Common myeloid progenitor, CD34-positive (primary cell): ENCODE data around the gene WDTC1.

ENCODE experiments used
- CTCF ChIA-PET: fragments of 350-600 bp; sonication (Branson Sonifier 250); formaldehyde crosslinking; loops from one replicate; lab custom pipeline; 2021; ENCODE audit warnings: antibody characterized with exemption; lab: Charles Lee
- POLR2A ChIA-PET: fragments of 350-600 bp; sonication (Branson Sonifier 250); formaldehyde crosslinking; loops from one replicate; lab custom pipeline; 2021; ENCODE audit warnings: antibody characterized with exemption; lab: Charles Lee
- DNase-seq, 3 donors: peaks; one replicate each; pipeline versions ENCODE4 v3.0.0 to v3.0.0-alpha.2; 2013
- H3K27ac ChIP-seq, 2 experiments: 1 replicate in 1 of 2; 2 replicates in 1 of 2; pipeline ENCODE4 v1.7.0; 2013; ENCODE audit warnings: inconsistent platforms in 2 of 2, low read length in 2 of 2, mild to moderate bottlenecking in 2 of 2, low read depth in 1 of 2, moderate library complexity in 1 of 2; ENCODE audit not compliant: severe bottlenecking in 2 of 2, insufficient read depth in 1 of 2, poor library complexity in 1 of 2
- H3K27me3 ChIP-seq, 5 experiments: replicated peaks in 2 of 5; 1 replicate in 3 of 5; 2 replicates in 2 of 5; pipeline versions ENCODE4 v1.6.1 to v1.7.0; 2013; ENCODE audit warnings: low read length in 4 of 5, mild to moderate bottlenecking in 2 of 5, moderate library complexity in 2 of 5, inconsistent platforms in 1 of 5; ENCODE audit not compliant: insufficient read depth in 5 of 5, control insufficient read depth in 4 of 5
- H3K36me3 ChIP-seq, 4 experiments: 1 replicate in 2 of 4; 2 replicates in 2 of 4; pipeline versions ENCODE4 v1.6.1 to v1.7.0; 2013; ENCODE audit warnings: low read length in 3 of 4, control low read depth in 1 of 4, mild to moderate bottlenecking in 1 of 4; ENCODE audit not compliant: control insufficient read depth in 4 of 4, insufficient read depth in 4 of 4
- H3K4me1 ChIP-seq, 4 experiments: 1 replicate in 3 of 4; 2 replicates in 1 of 4; pipeline versions ENCODE4 v1.6.1 to v1.7.1; 2013; ENCODE audit warnings: low read length in 3 of 4, mild to moderate bottlenecking in 3 of 4, control low read depth in 1 of 4, inconsistent platforms in 1 of 4, moderate library complexity in 1 of 4; ENCODE audit not compliant: control insufficient read depth in 4 of 4, insufficient read depth in 4 of 4; ENCODE audit errors: control extremely low read depth in 1 of 4
- H3K4me3 ChIP-seq, 7 experiments: 1 replicate in 4 of 7; 2 replicates in 3 of 7; pipeline versions ENCODE4 v1.5.1 to v1.7.0; 2013; ENCODE audit warnings: mild to moderate bottlenecking in 7 of 7, low read length in 6 of 7, moderate library complexity in 6 of 7, inconsistent platforms in 2 of 7, low read depth in 2 of 7, control low read depth in 1 of 7; ENCODE audit not compliant: insufficient read depth in 4 of 7, control insufficient read depth in 1 of 7; ENCODE audit errors: extremely low read depth in 1 of 7
- H3K9me3 ChIP-seq, 5 experiments: 1 replicate in 4 of 5; 2 replicates in 1 of 5; pipeline versions ENCODE4 v1.6.1 to v1.7.1; 2013; ENCODE audit warnings: low read length in 4 of 5, mild to moderate bottlenecking in 2 of 5, inconsistent platforms in 1 of 5, low read depth in 1 of 5, moderate library complexity in 1 of 5; ENCODE audit not compliant: control insufficient read depth in 4 of 5, insufficient read depth in 2 of 5; ENCODE audit errors: control extremely low read depth in 1 of 5
- WGBS: methylation state at CpG from one replicate; pipeline ENCODE4 v1.1.5; 2013; ENCODE audit not compliant: insufficient coverage; 5-methylcytosine and 5-hydroxymethylcytosine counted together

WDTC1 gene

DNA sequence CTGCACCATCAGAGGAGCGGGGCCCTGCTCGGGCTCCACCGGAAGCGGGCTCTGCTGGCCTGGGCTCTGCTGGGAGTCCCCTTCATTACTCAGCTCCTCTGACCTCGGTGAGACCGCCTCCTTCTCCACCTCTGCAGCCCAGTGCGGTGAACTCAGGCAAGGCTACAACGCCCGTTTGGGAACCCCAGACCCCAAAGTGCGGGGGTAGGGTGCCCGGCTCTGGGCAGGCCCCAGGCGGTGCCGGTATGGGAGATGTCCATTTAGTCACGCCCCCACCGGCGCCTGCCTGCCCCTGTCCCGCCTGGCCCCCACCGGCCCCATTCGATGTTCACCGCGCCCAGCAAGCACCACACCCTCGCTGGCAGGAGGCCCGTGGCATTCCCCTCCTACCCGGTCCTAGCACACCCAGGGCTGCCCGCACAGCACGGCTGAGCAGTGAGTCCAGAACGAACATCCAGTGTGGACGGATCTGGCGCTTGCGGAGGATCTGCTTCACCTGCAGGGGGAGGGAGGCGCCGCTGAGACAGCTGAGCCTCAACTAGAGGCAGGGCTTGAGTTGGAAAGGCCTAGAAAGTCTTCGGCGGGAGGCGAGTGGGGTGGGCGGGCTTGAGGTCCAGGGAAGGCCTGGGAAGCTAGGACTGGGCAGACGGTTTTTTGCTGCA is 122.3 kb downstream of the WDTC1 start:
- ChIA-PET CTCF (interaction anchor here (0.5 to 10.3 kb wide), 23 partner anchors 8 to 1024 kb away, joined by 3 to 102 read pairs (median 6); partner anchors contain the start of genes GPR3, MAP3K6 and SYTL1), POLR2A (interaction anchor here (0.6 to 1.4 kb wide), 7 partner anchors 9 to 304 kb away, joined by 3 to 5 read pairs (median 3); partner anchors contain the start of gene SYTL1)
- WGBS: 87% methylated on average over 36 of the region's 37 CpGs
- H3K36me3 ChIP-seq: peaks cover 0 to 25% (median 7%) of the 10 kb centered on the region in 4 experiments
- peak in 2 of 3 donors; percentile 15 to 22 for DNase-seq
- peaks cover 0 to 33% (median 19%) of the 10 kb centered on the region in 4 experiments for H3K4me1 ChIP-seq
- no peaks in the 10 kb centered on the region for H3K9me3 ChIP-seq
- peak overlapping the region in 3 of 7 experiments; percentile 19 to 73 (median 57) for H3K4me3 ChIP-seq
- no peak overlapping the region for H3K27ac ChIP-seq
- no peaks in the 10 kb centered on the region for H3K27me3 ChIP-seq

DNA sequence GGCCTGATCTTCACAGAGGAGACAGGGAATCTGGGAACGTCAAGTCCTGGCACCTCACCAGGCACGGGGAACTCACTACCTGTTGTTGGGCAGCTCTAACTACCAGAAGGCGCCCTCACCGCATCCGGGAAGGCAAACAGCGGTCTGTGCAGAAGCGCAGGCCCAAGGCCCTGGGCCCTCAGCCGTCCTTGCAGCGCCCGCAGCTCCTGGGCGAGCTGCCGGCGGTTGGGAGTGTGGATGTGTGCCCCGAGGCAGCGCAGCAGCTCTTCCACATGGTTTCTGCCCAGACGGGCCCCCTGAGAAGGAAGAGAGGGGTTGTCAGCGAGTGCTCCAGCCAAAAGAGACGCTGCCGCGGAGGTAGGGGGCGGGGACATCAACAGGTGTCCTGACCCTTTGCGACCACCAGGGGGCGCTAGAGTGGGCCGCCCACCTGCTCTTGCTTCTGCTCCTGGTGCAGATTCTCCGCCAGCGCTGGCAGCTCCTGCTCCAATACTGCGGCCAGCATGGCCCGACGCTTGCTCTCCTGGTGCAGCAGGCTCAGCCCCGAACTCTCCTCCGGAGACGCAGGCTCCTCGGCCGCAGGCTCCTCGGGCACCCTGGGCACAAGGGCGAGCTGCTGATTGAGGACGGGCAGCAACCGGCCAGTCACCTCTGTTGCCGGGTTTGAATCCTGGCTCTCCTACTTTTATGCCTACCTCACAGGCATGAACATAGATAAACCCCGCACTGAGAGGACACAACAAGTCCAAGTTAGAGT is 123.0 kb downstream of the WDTC1 start:
- no peak overlapping the region for H3K27ac ChIP-seq
- no peaks in the 10 kb centered on the region for H3K9me3 ChIP-seq
- POLR2A ChIA-PET: interaction anchor here (0.6 to 1.4 kb wide), 8 partner anchors 8 to 640 kb away, joined by 3 to 5 read pairs (median 3); partner anchors contain the start of gene SYTL1
- no peaks in the 10 kb centered on the region for H3K27me3 ChIP-seq
- CTCF ChIA-PET: interaction anchor here (0.5 to 10.3 kb wide), 22 partner anchors 9 to 1024 kb away, joined by 3 to 102 read pairs (median 5); partner anchors contain the start of genes MAP3K6 and SYTL1
- peaks cover 0 to 28% (median 7%) of the 10 kb centered on the region in 4 experiments for H3K36me3 ChIP-seq
- 17% methylated on average over 33 of the region's 40 CpGs for WGBS
- DNase-seq: peak; percentile 75 to 85 (median 84)
- H3K4me1 ChIP-seq: peaks cover 0 to 33% (median 19%) of the 10 kb centered on the region in 4 experiments
- peak overlapping the region in 4 of 7 experiments; percentile 19 to 73 (median 55) for H3K4me3 ChIP-seq
